HT1080 (cell line): ENCODE data around the gene ITPKC. TPM values are rescaled to one million over a fixed set of nuclear protein-coding genes. Genes with fewer than 3 reads are reported as not detected.
A peak's percentile ranks its signal among the peaks of the same experiment; 100 is the strongest.

Experiments
- DNase-seq: peaks from one replicate; pipeline ENCODE4 v3.0.0-alpha.2; 2015; ENCODE audit warnings: low read depth
- total RNA-seq: library from RNA; depleted of rRNA; stranded (reverse); fragments of >200 nt; shearing (Covaris generic); gene quantifications from 2 replicates; pipeline ENCODE4 v1.2.3, GENCODE V29; 2014

ITPKC gene
- total RNA-seq, 1 experiment from 2014 or later, result 5.2 TPM

DNA sequence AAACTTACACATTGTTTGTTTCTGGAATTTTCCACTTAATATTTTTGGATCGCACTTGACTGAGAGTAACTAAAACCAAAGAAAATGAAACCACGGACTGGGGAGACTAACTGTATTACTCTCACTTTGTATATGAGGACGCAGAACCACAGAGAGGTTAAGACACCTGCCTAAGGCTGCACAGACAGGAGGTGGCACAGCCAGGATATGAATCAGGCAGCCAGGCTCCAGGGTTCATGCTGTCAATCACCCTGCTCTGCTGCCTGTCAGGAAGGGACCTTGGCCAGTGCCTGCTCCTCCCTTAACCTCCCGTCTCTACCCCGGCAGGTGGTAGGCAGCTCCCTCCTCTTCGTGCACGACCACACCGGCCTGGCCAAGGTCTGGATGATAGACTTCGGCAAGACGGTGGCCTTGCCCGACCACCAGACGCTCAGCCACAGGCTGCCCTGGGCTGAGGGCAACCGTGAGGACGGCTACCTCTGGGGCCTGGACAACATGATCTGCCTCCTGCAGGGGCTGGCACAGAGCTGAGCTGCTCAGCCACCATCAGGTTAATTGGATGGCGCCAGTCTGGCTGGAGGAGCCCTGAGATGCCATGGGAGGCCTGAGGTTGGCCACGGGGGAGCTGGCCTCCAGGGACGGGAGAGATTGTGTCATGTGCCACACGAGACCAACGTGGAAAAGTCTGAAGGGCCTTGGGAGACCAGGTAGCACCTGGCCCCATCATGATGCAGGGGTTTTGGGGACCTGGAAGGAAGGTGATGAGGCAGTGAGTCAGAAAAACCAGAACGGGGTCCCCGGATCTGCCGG lies 22.3 kb downstream of the ITPKC start:
- DNase-seq, result no peak

DNA sequence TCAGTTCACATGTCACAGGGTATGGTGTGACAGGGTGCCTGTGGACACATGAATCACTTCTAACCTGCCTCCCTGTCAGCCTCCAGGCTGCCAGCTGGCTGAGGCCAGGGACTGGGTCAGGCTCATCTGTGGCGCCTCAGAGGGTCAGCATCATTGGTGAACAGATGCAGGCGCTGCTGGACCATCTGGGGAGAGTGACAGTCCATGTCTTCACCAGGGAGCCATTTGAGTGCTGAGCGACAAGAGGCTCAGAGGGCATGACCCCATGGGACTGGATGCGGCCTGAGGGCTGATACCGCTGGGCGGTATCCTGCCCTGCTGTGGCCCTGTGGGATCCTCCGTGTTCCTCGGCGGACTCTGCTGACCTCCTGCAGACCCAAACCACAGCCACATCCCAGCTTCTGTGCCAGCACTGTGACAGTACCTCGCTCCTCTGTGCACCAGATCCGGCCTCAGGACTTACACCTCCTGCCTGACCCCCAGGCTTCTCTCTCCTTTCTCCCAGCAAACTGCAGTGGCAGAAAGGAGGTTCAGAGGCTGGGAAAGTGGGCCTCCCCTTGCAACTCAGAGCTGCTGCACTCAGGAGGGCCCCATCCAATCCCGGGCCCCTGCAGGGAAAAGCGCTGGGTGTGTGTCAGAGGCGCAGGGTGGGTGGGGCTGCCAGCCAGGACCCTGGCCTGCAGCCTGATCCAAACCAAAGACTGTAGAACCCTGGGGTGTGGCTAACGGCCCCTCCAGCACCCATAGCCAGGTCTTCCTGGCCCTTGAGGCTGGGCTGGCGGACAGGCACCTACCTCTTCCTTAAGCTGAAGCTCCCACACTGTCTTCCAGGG lies 23.2 kb downstream of the ITPKC start:
- no peak for DNase-seq

DNA sequence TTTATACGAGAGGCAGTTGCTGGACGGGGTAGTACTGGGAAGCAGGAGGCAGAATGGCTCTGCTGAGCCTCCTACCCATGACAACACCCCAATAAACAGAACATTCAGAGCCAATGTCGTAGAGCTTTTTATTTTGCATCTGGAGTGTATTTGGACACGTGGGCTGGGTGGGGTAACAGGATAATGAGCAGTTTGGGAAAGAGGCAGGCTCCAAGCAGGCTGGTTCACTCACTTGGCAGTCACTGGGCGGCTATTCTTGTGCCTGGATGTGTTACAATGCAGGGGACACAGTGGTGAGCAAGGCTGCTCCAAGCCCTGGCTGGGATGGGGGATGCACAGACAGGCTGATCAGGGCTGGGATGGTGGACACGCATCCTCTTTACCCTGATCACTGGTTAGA lies 23.8 kb downstream of the ITPKC start:
- DNase-seq, result no peak

DNA sequence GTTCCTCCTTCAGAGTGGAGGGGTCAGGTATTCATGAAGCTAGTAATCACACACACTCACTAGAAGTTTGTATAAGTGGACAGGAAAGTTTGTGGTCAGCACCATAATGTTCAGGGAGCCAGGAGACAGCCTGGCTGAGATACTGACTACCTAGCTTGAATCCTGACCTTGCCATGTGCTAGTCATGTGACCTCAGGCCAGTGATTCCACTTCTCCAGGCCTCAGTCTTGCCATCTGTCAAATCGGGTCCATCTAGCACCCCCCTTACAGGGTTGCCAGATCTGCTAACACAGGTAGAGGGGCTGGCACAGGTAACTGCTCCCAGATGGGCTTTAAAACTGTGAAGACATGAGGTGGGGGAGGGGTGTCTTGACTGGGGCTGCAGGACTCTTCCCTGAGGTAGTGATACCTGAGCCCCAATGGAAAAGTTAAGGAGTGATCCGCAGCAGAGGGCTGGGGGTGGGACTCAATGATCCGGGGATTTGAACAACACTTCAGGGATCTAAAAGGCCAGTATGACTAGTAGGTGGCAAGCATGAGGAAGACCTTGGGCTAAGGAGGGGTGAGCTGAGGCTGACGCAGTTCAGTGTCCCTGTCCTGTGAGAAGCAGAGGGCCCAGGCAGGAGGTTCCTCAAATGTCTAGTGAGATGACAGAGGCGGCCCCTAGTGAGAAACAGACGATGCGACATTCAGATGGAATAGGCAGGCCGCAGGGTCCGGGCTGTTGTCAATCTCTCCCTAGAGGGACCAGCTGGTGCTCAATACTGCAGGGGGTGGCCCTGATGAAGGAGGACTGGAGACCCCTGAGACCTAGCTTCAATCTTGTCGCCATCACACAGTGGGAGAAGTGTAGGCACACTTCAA lies 24.8 kb downstream of the ITPKC start:
- DNase-seq, result no peak

DNA sequence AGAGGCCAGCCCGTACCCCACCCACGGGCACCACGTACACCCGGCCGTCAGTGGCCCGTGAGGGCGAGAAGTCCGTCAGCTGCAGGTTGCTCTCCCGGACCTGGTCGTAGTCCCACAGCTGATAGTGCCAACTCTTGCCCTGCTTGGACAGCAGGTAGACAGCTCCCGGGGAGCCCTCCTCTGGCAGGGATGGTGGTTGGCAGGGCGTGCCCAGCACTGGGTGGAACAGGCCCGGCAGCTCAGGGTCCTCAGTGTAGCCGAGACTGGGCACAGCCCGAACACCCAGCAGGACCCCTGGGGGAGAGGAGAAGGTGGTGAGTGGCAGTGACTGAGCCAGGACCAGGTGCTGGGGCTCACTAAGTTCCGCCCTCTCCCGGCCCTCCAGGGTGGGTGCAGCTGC lies 25.6 kb downstream of the ITPKC start:
- no peak for DNase-seq

DNA sequence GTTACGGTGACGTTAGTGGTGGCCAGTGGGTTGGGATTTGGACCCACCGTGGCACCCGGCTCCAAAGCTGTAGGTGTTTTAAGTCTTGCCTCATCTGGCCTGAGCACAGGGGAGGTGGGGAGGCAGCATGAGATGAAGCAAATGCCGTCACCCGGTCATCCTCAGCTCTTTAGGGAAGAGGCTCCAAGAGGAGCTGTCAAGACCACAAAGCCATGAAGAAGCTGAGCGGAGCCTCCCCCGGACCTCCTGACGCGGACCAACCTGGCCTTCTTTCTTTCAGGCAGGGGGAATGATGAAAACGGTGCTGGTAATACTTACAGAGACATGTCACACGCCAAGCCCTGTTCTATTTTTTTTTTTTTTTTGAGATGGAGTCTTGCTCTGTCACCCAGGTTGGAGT lies 26.0 kb downstream of the ITPKC start:
- no peak for DNase-seq

DNA sequence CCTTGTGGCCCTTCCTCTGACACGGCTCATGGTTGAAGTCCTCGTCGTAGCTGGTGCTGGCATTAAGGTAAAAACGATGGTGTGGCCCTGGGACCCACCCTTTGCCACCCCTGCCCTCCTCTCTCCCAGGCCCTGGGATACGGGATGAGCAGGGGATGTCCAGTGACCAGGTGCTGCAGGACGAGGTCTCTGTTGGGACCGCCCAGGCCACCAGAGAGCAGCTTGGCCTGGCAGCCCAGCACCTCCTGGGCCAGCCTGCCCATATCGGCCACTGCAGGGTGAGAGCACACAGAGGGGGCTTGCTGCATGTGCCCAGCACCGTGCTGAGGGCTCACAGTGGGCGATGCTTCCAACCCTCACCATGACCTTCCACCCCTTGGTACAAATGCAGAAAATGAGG lies 27.0 kb downstream of the ITPKC start:
- no peak for DNase-seq

DNA sequence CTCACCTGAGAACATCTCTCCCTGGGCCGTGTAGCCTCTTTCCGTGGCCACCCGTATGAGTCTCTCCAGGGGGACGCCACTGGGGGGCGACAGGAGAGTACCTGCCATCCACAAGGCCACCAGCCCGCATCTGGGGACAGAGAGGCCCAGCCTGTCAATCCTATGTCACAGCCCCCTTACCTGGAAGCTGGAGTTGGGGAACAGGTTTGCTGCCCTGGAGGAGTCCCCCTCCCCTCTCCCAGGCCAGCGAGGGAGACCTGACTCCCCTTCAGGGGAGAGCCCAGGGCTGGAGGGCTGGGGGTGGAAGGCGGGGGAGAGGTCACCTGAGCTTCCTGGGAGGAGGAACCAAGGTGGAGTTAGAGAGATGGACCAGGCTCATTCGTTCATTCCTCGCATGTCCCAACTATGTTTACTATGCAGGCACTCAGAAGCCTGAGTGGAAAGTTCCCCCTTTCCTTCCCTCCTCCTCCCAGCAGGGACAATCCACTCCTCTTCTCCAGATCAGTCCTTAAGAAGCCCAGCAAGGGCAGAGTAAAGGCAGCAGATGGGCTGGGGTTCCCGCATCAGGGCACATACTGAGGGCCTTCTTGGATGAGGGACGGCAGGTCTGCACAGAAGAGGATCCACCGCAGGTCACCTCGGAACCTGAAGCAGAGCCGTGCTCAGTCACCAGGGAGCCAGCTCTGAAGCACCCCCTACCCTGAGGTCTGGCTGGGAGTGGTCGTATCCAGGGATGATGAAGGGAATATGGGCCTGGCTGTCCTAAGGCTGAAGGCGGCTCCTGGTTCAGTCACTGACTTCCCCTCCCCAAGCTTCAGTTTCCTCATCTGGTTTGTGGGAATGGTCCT lies 27.9 kb downstream of the ITPKC start:
- no peak for DNase-seq

DNA sequence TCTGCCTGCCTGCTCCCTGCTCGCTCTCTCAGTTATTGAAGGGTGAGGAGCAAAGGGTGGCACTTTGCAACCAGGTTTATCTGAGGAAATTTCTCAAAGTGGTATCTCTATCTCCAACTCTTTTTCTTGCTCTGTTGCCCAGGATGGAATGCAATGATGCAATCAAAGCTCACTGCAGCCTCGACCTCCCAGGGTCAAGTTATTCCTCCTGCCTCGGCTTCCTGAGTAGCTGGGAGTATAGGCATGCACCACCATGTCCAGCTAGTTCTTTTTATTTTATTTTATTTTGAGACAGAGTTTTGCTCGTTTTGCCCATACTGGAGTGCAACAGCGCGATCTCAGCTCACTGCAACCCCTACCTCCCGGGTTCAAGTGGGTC lies 28.5 kb downstream of the ITPKC start:
- no peak for DNase-seq

DNA sequence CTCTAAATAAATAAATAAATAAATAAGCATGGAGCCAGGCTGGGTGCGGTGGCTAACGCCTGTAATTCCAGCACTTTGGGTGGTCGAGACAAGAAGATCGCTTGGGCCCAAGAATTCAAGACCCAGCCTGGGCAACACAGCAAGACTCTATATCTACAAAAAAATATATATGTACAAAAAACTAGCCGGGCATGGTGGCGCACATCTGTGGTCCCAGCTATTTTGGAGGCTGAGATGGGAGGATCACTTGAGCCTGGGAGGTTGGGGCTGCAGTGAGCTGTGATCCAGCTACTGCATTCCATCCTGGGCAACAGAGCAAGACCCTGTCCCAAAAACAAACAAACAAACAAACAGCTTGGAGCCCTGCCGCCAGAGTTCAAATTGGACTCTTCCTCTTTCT lies 30.6 kb downstream of the ITPKC start:
- no peak for DNase-seq

DNA sequence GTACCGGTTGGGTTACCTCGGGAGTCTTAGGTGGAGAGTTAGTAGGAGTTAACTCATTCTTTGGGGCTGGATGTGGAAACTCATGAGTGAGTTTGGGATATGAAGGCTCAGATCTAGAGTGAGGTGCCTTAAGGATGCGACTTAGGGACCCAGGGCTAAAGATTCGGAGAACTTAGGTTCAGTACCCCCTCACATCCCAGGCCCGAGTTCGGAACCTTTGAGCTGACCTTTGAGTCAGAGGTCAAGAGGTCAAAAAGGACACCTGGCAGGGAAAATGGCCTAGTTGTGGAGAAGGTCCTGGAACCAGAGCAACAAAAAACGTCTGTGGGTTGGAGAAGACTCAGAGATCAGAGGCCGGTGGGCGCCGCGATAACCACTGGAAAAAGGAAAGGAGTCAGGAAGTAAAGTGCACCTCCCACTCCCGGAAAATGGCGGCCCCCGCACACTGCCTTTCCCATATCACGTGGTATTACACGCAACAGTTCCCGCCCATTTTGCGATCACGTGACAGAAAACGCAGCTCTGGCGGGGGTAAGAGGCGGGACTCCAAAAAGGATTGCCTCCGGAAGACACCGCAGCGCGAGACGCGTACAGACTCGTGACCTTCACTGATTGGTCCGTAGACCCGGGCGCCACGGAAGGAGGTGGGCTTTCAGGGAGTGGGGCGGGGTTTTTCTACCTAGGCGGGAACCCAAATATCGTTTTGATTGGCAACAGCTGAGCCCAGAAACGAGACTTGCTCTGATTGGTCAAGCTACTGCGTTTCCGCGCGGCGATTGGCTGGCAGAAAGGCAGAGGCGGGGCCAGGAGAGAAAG lies 33.4 kb downstream of the ITPKC start, which contains the start of gene ACTMAP:
Gene ACTMAP (minus strand): TSS at position 420 of the 816 bp plus-strand sequence. CDS start 674 bp downstream, outside the sequence.
- peak; percentile 100 for DNase-seq

DNA sequence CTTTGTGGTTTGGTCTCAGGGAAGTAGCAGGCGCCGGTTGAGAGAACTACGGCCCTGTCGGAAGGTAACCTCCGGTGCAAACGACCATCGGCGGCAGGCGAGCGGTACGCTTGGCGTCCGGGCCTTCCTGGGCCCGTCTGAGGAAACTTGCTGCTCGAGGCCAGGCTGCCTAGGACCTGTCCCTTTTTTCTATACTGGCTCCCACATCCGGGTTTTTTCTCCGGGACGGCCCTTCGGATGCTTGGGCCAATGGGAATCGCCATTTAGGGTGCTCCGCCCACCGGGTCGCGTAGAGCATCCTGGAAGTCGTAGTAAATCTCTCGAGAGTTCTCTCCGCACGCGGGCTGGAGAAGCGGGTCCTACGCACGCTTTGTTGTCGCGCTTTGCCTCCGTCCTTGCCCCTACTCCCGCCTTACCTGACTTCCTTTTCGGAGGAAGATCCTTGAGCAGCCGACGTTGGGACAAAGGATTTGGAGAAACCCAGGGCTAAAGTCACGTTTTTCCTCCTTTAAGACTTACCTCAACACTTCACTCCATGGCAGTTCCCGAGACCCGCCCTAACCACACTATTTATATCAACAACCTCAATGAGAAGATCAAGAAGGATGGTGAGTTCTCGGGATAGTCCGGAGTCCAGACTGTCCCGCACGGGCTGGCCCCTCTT lies 34.1 kb downstream of the ITPKC start, which contains the start of gene SNRPA:
Gene SNRPA (plus strand): TSS at position 330 of the 664 bp plus-strand sequence. CDS start 206 bp downstream, at position 536.
- DNase-seq, result peak; percentile 95

DNA sequence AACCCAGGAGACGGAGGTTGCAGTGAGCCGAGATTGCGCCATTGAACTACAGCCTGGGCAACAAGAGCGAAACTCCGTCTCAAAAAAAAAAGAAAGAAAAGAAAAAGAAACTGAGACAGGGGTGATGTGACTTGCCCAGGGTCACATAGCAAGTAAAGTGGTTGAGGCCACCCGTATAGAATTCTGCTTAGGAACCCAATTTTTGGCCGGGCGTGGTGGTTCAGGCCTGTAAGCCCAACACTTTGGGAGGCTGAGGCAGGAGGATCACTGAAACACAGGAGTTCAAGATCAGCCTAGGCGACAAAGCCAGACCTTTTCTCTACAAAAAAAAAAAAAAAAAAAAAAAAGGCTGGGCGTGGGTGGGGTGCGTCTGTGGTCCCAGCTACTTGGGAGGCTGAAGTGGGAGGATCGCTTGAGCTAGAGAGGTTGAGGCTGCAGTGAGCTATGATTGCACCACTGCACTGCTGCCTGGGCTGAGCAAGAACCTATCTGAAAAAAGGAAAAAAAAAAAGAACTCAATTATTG lies 35.4 kb downstream of the ITPKC start:
- DNase-seq, result no peak

DNA sequence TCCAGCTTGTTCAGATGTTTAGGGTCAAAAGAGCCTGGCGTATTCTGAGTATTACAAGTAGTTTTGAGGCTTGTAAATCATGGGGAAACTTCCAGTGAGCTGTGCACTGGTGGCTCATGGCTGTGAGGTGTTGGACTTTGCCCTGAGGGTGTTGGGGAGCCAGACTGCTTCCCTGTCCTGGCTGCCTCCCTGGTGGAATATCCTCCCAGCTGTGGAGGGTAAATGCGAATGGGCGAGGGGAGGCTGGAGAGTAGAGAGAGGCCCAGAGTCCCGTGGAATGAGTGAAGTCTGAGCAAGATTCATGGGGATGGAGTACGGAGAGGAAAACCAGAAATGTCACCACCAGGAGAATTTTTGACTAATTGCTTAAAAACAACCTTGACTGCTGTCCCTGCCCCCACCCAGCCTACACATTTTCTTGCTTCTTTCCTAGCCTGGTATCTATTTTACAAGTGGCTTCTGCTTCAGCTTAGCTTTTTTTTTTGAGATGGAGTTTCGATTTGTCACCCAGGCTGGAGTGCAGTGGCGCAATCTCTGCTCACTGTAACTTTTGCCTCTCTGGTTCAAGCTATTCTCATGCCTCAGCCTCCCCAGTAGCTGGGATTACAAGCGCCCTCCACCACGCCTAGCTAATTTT lies 37.8 kb downstream of the ITPKC start:
- DNase-seq, result no peak

DNA sequence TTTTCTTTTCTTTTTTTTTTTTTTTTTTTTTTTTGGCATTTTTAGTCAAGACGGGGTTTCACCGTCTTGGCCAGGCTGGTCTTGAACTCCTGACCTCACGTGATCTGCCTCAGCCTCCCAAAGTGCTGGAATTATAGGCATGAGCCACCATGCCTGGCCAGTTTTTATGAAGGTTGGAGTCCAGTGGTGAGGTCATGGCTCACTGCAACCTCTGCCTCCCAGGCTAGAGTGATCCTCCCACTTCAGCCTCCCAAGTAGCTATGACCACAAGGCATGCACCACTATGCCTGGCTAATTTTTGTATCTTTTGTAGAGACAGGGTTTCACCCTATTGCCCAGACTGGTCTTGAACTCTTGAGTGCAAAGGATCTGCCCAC lies 38.3 kb downstream of the ITPKC start:
- no peak for DNase-seq

DNA sequence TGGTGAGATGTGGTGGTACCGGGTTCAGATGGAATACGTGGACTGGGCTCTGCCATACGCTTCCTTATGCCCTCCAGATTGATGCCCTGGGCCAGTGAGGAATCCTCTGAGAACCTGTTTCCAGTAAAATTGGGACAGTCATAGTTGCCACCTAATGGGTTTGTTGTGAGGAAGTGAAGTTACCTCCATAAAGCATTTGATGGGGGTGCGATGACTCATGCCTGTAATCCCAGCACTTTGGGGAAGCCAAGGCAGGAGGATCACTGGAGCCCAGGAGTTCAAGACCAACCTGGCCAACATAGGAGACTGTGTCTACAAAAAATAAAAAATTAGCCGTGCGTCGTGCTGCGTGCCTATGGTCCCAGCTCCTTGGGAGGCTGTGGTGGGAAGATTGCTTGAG lies 38.9 kb downstream of the ITPKC start:
- no peak for DNase-seq

DNA sequence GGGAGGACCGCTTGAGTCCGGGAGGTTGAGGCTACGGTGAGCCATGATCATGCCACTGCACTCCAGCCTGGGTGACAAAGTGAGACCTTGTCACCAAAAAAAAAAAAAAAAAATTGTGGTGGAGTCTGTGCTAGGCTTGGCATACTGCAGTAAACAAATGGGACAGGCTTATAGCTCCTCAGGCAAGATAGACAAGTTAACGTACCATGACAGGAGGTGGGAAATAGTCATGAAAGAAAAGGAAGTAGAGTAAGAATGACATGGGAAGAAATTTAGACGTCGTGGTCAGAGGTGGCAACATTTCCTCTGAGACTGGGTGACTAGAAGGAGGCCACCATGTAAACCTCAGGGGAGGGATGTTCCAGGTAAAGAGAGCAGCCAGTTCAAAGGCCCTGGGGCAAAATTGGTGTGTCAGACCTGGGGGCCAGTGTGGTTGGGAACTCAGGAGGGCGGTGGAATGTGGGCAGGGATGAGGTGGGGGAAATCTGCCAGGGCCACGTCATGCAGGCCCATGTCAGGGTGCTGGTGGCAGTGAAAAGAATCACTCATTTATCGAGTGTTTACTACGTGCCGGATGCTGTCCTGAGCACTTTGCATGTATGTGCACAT lies 39.7 kb downstream of the ITPKC start:
- no peak for DNase-seq

DNA sequence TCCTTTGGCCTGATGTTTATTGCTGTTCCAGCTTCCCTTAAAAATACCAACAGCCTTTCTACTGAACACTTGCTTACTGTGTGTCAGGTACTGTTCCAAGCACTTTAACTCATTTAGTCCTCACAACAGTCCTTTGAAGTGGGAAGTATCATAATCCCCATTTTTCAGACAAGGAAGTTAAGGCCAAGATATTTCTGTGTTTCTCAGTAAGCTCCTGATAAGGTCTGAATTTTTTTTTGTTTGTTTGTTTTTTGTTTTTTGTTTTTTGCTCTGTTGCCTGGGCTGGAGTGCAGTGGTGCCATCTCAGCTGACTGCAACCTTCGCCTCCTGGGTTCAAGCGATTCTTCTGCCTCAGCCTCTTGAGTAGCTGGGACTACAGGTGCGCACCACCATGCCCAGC lies 41.6 kb downstream of the ITPKC start:
- no peak for DNase-seq
